ENCODE measurements around the gene PRKCE.

DNA sequence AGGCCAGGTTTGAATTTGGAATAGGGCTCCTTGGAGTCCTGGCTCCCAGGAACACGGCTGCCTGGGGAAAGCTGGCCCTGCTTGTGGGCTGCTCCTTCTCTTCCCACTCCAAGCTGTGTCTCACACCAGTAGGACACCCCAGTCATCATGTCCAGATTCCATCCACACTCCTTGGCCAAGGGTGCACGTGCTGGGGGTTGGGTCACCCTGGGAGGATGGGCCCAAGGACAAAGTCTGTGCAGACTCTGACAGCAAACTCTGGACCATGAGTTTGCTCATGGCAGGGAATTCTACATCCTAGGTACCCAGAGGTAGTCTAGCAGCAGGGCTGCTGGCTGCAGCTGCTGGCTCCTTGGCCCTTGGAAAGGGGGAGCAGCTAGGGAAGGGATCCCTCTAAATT is 543.4 kb downstream of the PRKCE start:
- TF ChIP-seq POLR2A (IDR thresholded peaks at IDR 0.05; ENCODE audit: low read depth, low read length) (no peak), POLR2AphosphoS5 (IDR thresholded peaks at IDR 0.05; ENCODE audit: low read depth, low read length) (no peak)
